Sigmoid colon (tissue), 7 donors: ENCODE measurements around the gene CALHM5. TPM values are rescaled to one million over a fixed set of nuclear protein-coding genes. Genes with fewer than 3 reads are reported as not detected.

Source experiments
- DNase-seq: peaks from one replicate; pipeline ENCODE4 v3.0.0-alpha.2; 2019
- H3K27ac ChIP-seq, 4 donors: fragments of 200-600 bp; sonication (generic); one replicate each; pipeline ENCODE4 v1.5.1; 2016 to 2019; ENCODE audit warnings: mild to moderate bottlenecking in 1 of 4
- H3K27me3 ChIP-seq, 3 donors: fragments of 200-600 bp; sonication (generic); one replicate each; pipeline ENCODE4 v1.5.1; 2019; ENCODE audit warnings: mild to moderate bottlenecking in 1 of 3
- H3K36me3 ChIP-seq, 4 donors: fragments of 200-600 bp; sonication (generic); one replicate each; pipeline ENCODE4 v1.5.1; 2016 to 2019
- H3K4me1 ChIP-seq, 4 donors: fragments of 200-600 bp; sonication (generic); one replicate each; pipeline ENCODE4 v1.5.1; 2017 to 2019
- H3K4me3 ChIP-seq, 4 donors: fragments of 200-600 bp; sonication (generic); one replicate each; pipeline ENCODE4 v1.5.1; 2017 to 2019; ENCODE audit warnings: mild to moderate bottlenecking in 2 of 4, moderate library complexity in 1 of 4
- H3K9me3 ChIP-seq, 4 donors: fragments of 200-600 bp in 3 of 4; sonication (generic) in 3 of 4; one replicate each; pipeline versions ENCODE4 v1.5.1 to v1.6.1; 2013 to 2019
- CTCF ChIP-seq, 4 experiments: fragments of 450-650 bp in 3 of 4; fragments of 200-600 bp in 1 of 4; IDR thresholded peaks; one replicate each; pipeline ENCODE4 v1.5.1; 2016 to 2019; ENCODE audit warnings: antibody characterized with exemption in 4 of 4, mild to moderate bottlenecking in 3 of 4, moderate library complexity in 2 of 4
- EP300 ChIP-seq, 4 donors: sonication (generic); formaldehyde crosslinking; IDR thresholded peaks; one replicate each; pipeline ENCODE4 v1.6.1; 2017; ENCODE audit warnings: antibody characterized with exemption in 4 of 4
- POLR2A ChIP-seq, 2 donors: fragments of 450-650 bp; IDR thresholded peaks; one replicate each; pipeline ENCODE4 v1.6.1; 2016; ENCODE audit warnings: antibody characterized with exemption in 2 of 2, mild to moderate bottlenecking in 2 of 2, moderate library complexity in 2 of 2
- POLR2AphosphoS5 ChIP-seq, 4 donors: sonication (generic); formaldehyde crosslinking; IDR thresholded peaks; one replicate each; pipeline ENCODE4 v1.6.1; 2017; ENCODE audit warnings: antibody characterized with exemption in 4 of 4
- whole genome bisulfite sequencing, 2 donors: extraction: QIAGEN DNeasy Blood & Tissue Kit; methylation state at CpG; one replicate each; pipeline ENCODE4 v1.1.7; 2013; 5-methylcytosine and 5-hydroxymethylcytosine counted together
- intact Hi-C: fragments of 100-400 bp; cut with DNase I; formaldehyde crosslinking; loops from one replicate; pipeline ENCODE4 v1.15.1; 2023
- polyA plus RNA-seq, 3 donors: library from polyadenylated mRNA; stranded (reverse); fragments of 200-250 nt; gene quantifications; one replicate each; pipeline ENCODE4 v1.2.3, GENCODE V29; 2013
- total RNA-seq, 4 donors: library from RNA; depleted of rRNA; stranded (reverse); fragments of >200 nt; gene quantifications; one replicate each; pipeline ENCODE4 v1.1.0, GENCODE V29; 2016
- donor health status: healthy with polysubstance abuse.
- donor health status: Bipolar disorder and iron deficiency.
- donor health status: healthy.

The CALHM5 gene
- total and polyA plus RNA-seq, 7 donors, result 0.23 to 2.5 (median 1.5) TPM

- H3K27ac ChIP-seq, result no peak overlapping the region
- DNase-seq, result no peak
- no peak for TF ChIP-seq EP300 (IDR thresholded peaks at IDR 0.05)
- TF ChIP-seq CTCF (IDR thresholded peaks at IDR 0.05), result no peak
- TF ChIP-seq POLR2AphosphoS5 (IDR thresholded peaks at IDR 0.05), result no peak
- TF ChIP-seq POLR2A (IDR thresholded peaks at IDR 0.05), result no peak
- H3K27me3 ChIP-seq, result no peaks in the 10 kb centered on the region
- intact Hi-C loops, result no loop called here
- 93 to 96% methylated on average over 9 of the region's 9 CpGs for WGBS, 2 donors
- H3K4me3 ChIP-seq, result no peak overlapping the region
- H3K36me3 ChIP-seq, result no peaks in the 10 kb centered on the region
- H3K9me3 ChIP-seq, result no peaks in the 10 kb centered on the region
- peaks cover 0 to 10% (median 7%) of the 10 kb centered on the region in 4 donors for H3K4me1 ChIP-seq
These were observed 52.4 kb downstream of the CALHM5 start for GRCh38 chr6:116563830-116564229.

GRCh38 chr6:116564311-116564710 is 52.9 kb downstream of the CALHM5 start:
- Histone ChIP-seq H3K27ac (no peak overlapping the region), H3K4me3 (no peak overlapping the region), H3K27me3 (no peaks in the 10 kb centered on the region), H3K4me1 (peaks cover 0 to 10% (median 7%) of the 10 kb centered on the region in 4 donors), H3K9me3 (no peaks in the 10 kb centered on the region), H3K36me3 (no peaks in the 10 kb centered on the region)
- intact Hi-C loops, result no loop called here
- DNase-seq, result no peak
- 85 to 90% methylated on average over 7 of the region's 7 CpGs for WGBS, 2 donors
- TF ChIP-seq EP300 (IDR thresholded peaks at IDR 0.05) (no peak), POLR2A (IDR thresholded peaks at IDR 0.05) (no peak), CTCF (IDR thresholded peaks at IDR 0.05) (no peak), POLR2AphosphoS5 (IDR thresholded peaks at IDR 0.05) (no peak)

GRCh38 chr6:116564921-116565872 is 53.8 kb downstream of the CALHM5 start:
- peak; percentile 63 for DNase-seq
- H3K27me3 ChIP-seq, result no peaks in the 10 kb centered on the region
- TF ChIP-seq CTCF (IDR thresholded peaks at IDR 0.05) (no peak), POLR2A (IDR thresholded peaks at IDR 0.05) (no peak), POLR2AphosphoS5 (IDR thresholded peaks at IDR 0.05) (no peak), EP300 (IDR thresholded peaks at IDR 0.05) (no peak)
- peaks cover 0 to 19% (median 13%) of the 10 kb centered on the region in 4 donors for H3K4me1 ChIP-seq
- H3K9me3 ChIP-seq, result no peaks in the 10 kb centered on the region
- H3K36me3 ChIP-seq, result no peaks in the 10 kb centered on the region
- H3K27ac ChIP-seq, result peak overlapping the region in 1 of 4 donors; percentile 30
- intact Hi-C loops, result no loop called here
- 42 to 55% methylated on average over 42 of the region's 42 CpGs for WGBS, 2 donors
- H3K4me3 ChIP-seq, result peak overlapping the region in 3 of 4 donors; percentile 34 to 44 (median 41)

GRCh38 chr6:116568111-116568510 is 56.7 kb downstream of the CALHM5 start:
- no peak overlapping the region for H3K27ac ChIP-seq
- H3K36me3 ChIP-seq, result no peaks in the 10 kb centered on the region
- no peaks in the 10 kb centered on the region for H3K9me3 ChIP-seq
- intact Hi-C loops, result no loop called here
- H3K27me3 ChIP-seq, result no peaks in the 10 kb centered on the region
- DNase-seq, result no peak
- peaks cover 0 to 32% (median 21%) of the 10 kb centered on the region in 4 donors for H3K4me1 ChIP-seq
- no peak for TF ChIP-seq POLR2A (IDR thresholded peaks at IDR 0.05)
- no peak for TF ChIP-seq POLR2AphosphoS5 (IDR thresholded peaks at IDR 0.05)
- TF ChIP-seq CTCF (IDR thresholded peaks at IDR 0.05), result no peak
- no peak for TF ChIP-seq EP300 (IDR thresholded peaks at IDR 0.05)
- H3K4me3 ChIP-seq, result no peak overlapping the region
